NCI-H1092 (cell line): ENCODE data around the gene BNIP5.
"Not testable (repeated sequence)": the region's sequence is repeated elsewhere in the genome, so short reads cannot be mapped to it uniquely, and the experiment has no call there.

Source experiments
- DNase-seq: peaks from one replicate; lab custom pipeline; 2025; lab: John Stamatoyannopoulos, UW

Gene BNIP5

GRCh38 chr6:36367743-36368142 is 31.1 kb upstream of the BNIP5 start:
- no peak for DNase-seq

- DNase-seq = no peak
Observed at GRCh38 chr6:36364669-36365479, 28.2 kb upstream of the BNIP5 start.

GRCh38 chr6:36364061-36364635 is 27.5 kb upstream of the BNIP5 start:
- not testable (repeated sequence) for DNase-seq

- DNase-seq = not testable (repeated sequence)
Observed at GRCh38 chr6:36363371-36363752, 26.7 kb upstream of the BNIP5 start.

- no peak for DNase-seq
Observed at GRCh38 chr6:36362551-36363370, 26.1 kb upstream of the BNIP5 start.

- DNase-seq = no peak
Observed at GRCh38 chr6:36361071-36361470, 24.4 kb upstream of the BNIP5 start.

GRCh38 chr6:36360241-36361054 is 23.8 kb upstream of the BNIP5 start:
- DNase-seq = peak; percentile 55

- no peak for DNase-seq
Observed at GRCh38 chr6:36358226-36358915, 21.7 kb upstream of the BNIP5 start.

- no peak for DNase-seq
Observed at GRCh38 chr6:36357872-36358225, 21.2 kb upstream of the BNIP5 start.

GRCh38 chr6:36355819-36356218 is 19.1 kb upstream of the BNIP5 start:
- DNase-seq = no peak

GRCh38 chr6:36353411-36353915 is 16.8 kb upstream of the BNIP5 start:
- no peak for DNase-seq

GRCh38 chr6:36352477-36353157 is 15.9 kb upstream of the BNIP5 start:
- no peak for DNase-seq

GRCh38 chr6:36350681-36351571 is 14.2 kb upstream of the BNIP5 start:
- DNase-seq = no peak

GRCh38 chr6:36350082-36350481 is 13.4 kb upstream of the BNIP5 start:
- DNase-seq = no peak

GRCh38 chr6:36349240-36349639 is 12.6 kb upstream of the BNIP5 start:
- DNase-seq = peak; percentile 60

GRCh38 chr6:36347621-36348020 is 10.9 kb upstream of the BNIP5 start:
- no peak for DNase-seq

- no peak for DNase-seq
Observed at GRCh38 chr6:36346486-36347273, 10.0 kb upstream of the BNIP5 start.

- DNase-seq = no peak
Observed at GRCh38 chr6:36345681-36346466, 9.2 kb upstream of the BNIP5 start.
